ENCODE results near the gene EHMT2. TPM values are rescaled to one million over a fixed set of nuclear protein-coding genes. Genes with fewer than 3 reads are reported as not detected.
A peak's percentile ranks its signal among the peaks of the same experiment; 100 is the strongest.
"Not testable (repeated sequence)": the region's sequence is repeated elsewhere in the genome, so short reads cannot be mapped to it uniquely, and the experiment has no call there.

Gene EHMT2
- total and polyA plus RNA-seq, 2 donors (not counting 1 experiment from before 2014, with no cell fraction given) = 22.0 to 60.1 TPM

GRCh38 chr6:31915756-31916155 is 18.3 kb upstream of the EHMT2 start:
- Histone ChIP-seq H3K27ac (ENCODE audit: insufficient read depth, low read length) (no peak overlapping the region), H3K4me3 (replicated peaks in 1 of 4; ENCODE audit: control extremely low read depth in 1 of 4, insufficient read depth in 1 of 4, low read depth in 3 of 4, low read length in 4 of 4) (no peak overlapping the region), H3K79me2 (ENCODE audit: control insufficient read depth, insufficient read depth, low read length) (no peaks in the 10 kb centered on the region)

GRCh38 chr6:31915351-31915750 is 17.9 kb upstream of the EHMT2 start:
- H3K4me2 ChIP-seq (ENCODE audit: extremely low read depth, insufficient read depth, low read length) = no peak overlapping the region
- H4K20me1 ChIP-seq (ENCODE audit: control insufficient read depth, extremely low read depth, insufficient read depth, low read length) = no peaks in the 10 kb centered on the region
- H2AFZ ChIP-seq (ENCODE audit: low read length) = no peak overlapping the region
- no peak overlapping the region for H3K9ac ChIP-seq (ENCODE audit: insufficient read depth, low read length)
- no peak for TF ChIP-seq CTCF (conservative IDR thresholded peaks at IDR 0.05 in 1 of 2, IDR thresholded peaks at IDR 0.05 in 1 of 2; ENCODE audit: low read depth in 1 of 2, low read length in 2 of 2)
- no peak for TF ChIP-seq EZH2 (IDR thresholded peaks at IDR 0.05; ENCODE audit: low read length, missing control alignments)
- no peaks in the 10 kb centered on the region for H3K27me3 ChIP-seq (ENCODE audit: control insufficient read depth, insufficient read depth, low read length)
- DNase-seq (ENCODE audit: low read depth in 2 of 2) = no peak
- peaks cover 3% of the 10 kb centered on the region for H3K4me1 ChIP-seq (ENCODE audit: control insufficient read depth, extremely low read depth, insufficient read depth, low read length)
- H3K79me2 ChIP-seq (ENCODE audit: control insufficient read depth, insufficient read depth, low read length) = no peaks in the 10 kb centered on the region
- no peak overlapping the region for H3K4me3 ChIP-seq (replicated peaks in 1 of 4; ENCODE audit: control extremely low read depth in 1 of 4, insufficient read depth in 1 of 4, low read depth in 3 of 4, low read length in 4 of 4)
- H3K9me3 ChIP-seq (ENCODE audit: control insufficient read depth, insufficient read depth, low read depth, low read length) = no peaks in the 10 kb centered on the region
- H3K36me3 ChIP-seq (ENCODE audit: control insufficient read depth, insufficient read depth, low read length) = no peaks in the 10 kb centered on the region
- no peak overlapping the region for H3K27ac ChIP-seq (ENCODE audit: insufficient read depth, low read length)

More at GRCh38 chr6:31915756-31916155, 18.3 kb upstream of the EHMT2 start:
- Histone ChIP-seq H2AFZ (ENCODE audit: low read length) (no peak overlapping the region), H3K9me3 (ENCODE audit: control insufficient read depth, insufficient read depth, low read depth, low read length) (no peaks in the 10 kb centered on the region), H3K9ac (ENCODE audit: insufficient read depth, low read length) (no peak overlapping the region), H3K4me1 (ENCODE audit: control insufficient read depth, extremely low read depth, insufficient read depth, low read length) (peaks cover 3% of the 10 kb centered on the region), H4K20me1 (ENCODE audit: control insufficient read depth, extremely low read depth, insufficient read depth, low read length) (no peaks in the 10 kb centered on the region), H3K27me3 (ENCODE audit: control insufficient read depth, insufficient read depth, low read length) (no peaks in the 10 kb centered on the region), H3K4me2 (ENCODE audit: extremely low read depth, insufficient read depth, low read length) (no peak overlapping the region), H3K36me3 (ENCODE audit: control insufficient read depth, insufficient read depth, low read length) (no peaks in the 10 kb centered on the region)
- DNase-seq (ENCODE audit: low read depth in 2 of 2) = no peak
- TF ChIP-seq CTCF (conservative IDR thresholded peaks at IDR 0.05 in 1 of 2, IDR thresholded peaks at IDR 0.05 in 1 of 2; ENCODE audit: low read depth in 1 of 2, low read length in 2 of 2) (no peak), EZH2 (IDR thresholded peaks at IDR 0.05; ENCODE audit: low read length, missing control alignments) (no peak)

- no peak for DNase-seq (ENCODE audit: low read depth in 2 of 2)
- Histone ChIP-seq H3K4me1 (ENCODE audit: control insufficient read depth, extremely low read depth, insufficient read depth, low read length) (peaks cover 15% of the 10 kb centered on the region), H4K20me1 (ENCODE audit: control insufficient read depth, extremely low read depth, insufficient read depth, low read length) (no peaks in the 10 kb centered on the region), H3K36me3 (ENCODE audit: control insufficient read depth, insufficient read depth, low read length) (no peaks in the 10 kb centered on the region), H3K4me3 (replicated peaks in 1 of 4; ENCODE audit: control extremely low read depth in 1 of 4, insufficient read depth in 1 of 4, low read depth in 3 of 4, low read length in 4 of 4) (no peak overlapping the region), H2AFZ (ENCODE audit: low read length) (no peak overlapping the region), H3K4me2 (ENCODE audit: extremely low read depth, insufficient read depth, low read length) (no peak overlapping the region), H3K27me3 (ENCODE audit: control insufficient read depth, insufficient read depth, low read length) (no peaks in the 10 kb centered on the region), H3K9ac (ENCODE audit: insufficient read depth, low read length) (no peak overlapping the region), H3K9me3 (ENCODE audit: control insufficient read depth, insufficient read depth, low read depth, low read length) (no peaks in the 10 kb centered on the region), H3K79me2 (ENCODE audit: control insufficient read depth, insufficient read depth, low read length) (no peaks in the 10 kb centered on the region), H3K27ac (ENCODE audit: insufficient read depth, low read length) (peak overlapping the region; percentile 17)
- no peak for TF ChIP-seq CTCF (conservative IDR thresholded peaks at IDR 0.05 in 1 of 2, IDR thresholded peaks at IDR 0.05 in 1 of 2; ENCODE audit: low read depth in 1 of 2, low read length in 2 of 2)
- TF ChIP-seq EZH2 (IDR thresholded peaks at IDR 0.05; ENCODE audit: low read length, missing control alignments) = no peak
These were observed 14.5 kb upstream of the EHMT2 start for GRCh38 chr6:31911826-31912585.

- not testable (repeated sequence) for DNase-seq (ENCODE audit: low read depth in 2 of 2); H3K79me2 ChIP-seq (ENCODE audit: control insufficient read depth, insufficient read depth, low read length); H4K20me1 ChIP-seq (ENCODE audit: control insufficient read depth, extremely low read depth, insufficient read depth, low read length); H3K9ac ChIP-seq (ENCODE audit: insufficient read depth, low read length); H3K27me3 ChIP-seq (ENCODE audit: control insufficient read depth, insufficient read depth, low read length); H2AFZ ChIP-seq (ENCODE audit: low read length); H3K4me2 ChIP-seq (ENCODE audit: extremely low read depth, insufficient read depth, low read length); H3K4me3 ChIP-seq (replicated peaks in 1 of 4; ENCODE audit: control extremely low read depth in 1 of 4, insufficient read depth in 1 of 4, low read depth in 3 of 4, low read length in 4 of 4); H3K9me3 ChIP-seq (ENCODE audit: control insufficient read depth, insufficient read depth, low read depth, low read length); H3K36me3 ChIP-seq (ENCODE audit: control insufficient read depth, insufficient read depth, low read length)
- peaks cover 15% of the 10 kb centered on the region for H3K4me1 ChIP-seq (ENCODE audit: control insufficient read depth, extremely low read depth, insufficient read depth, low read length)
- peak overlapping the region; percentile 43 for H3K27ac ChIP-seq (ENCODE audit: insufficient read depth, low read length)
These were observed 11.8 kb upstream of the EHMT2 start for GRCh38 chr6:31909298-31909697.
